ENCODE results near the gene XYLT1. TPM values are rescaled to one million over a fixed set of nuclear protein-coding genes. Genes with fewer than 3 reads are reported as not detected.

The XYLT1 gene
- total and polyA plus RNA-seq, 2 of the 13 experiments (the other 11 are each of a cell fraction or from before 2014, with no cell fraction given): not detected

DNA sequence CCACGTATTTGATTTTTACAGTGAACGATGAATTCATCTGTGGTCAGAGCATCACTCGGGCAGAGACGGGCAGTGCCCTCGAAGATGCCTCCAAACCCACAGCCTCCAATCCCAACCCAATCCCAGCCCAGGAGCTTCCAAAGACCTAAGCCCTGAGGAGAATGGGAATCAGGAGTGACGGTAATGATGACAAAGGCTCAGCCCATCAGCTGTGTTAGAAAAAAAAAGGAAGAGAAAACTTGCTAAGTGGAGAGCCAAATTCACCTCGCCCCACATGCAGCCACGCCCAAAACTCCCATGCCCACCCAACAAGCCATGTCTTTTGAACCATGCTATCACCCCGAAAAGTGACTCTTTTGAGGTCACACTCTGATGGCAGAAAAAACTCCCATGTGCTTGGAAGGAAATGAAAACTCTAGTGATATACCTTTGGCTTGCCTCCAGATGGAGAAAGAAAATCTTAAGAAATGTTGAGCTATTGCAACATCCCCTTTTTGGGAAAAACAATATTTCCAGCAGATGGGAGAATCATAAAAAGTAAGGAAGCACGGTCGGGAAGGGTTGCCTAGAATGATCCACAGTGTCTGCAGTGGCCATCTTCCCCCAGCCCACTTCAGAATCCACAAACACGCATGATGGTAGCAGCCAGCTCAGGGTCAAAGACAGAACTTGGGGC is 37.7 kb downstream of the XYLT1 start:
- no peak for ATAC-seq
- no peaks in the 10 kb centered on the region for H4K20me1 ChIP-seq (ENCODE audit: insufficient read depth, low read length)
- peaks cover 2 to 25% of the 10 kb centered on the region in 2 experiments; a peak in 3 of 5 replicates for H3K27me3 ChIP-seq (ENCODE audit: control insufficient read depth in 1 of 2, insufficient read depth in 2 of 2, low read length in 2 of 2)

DNA sequence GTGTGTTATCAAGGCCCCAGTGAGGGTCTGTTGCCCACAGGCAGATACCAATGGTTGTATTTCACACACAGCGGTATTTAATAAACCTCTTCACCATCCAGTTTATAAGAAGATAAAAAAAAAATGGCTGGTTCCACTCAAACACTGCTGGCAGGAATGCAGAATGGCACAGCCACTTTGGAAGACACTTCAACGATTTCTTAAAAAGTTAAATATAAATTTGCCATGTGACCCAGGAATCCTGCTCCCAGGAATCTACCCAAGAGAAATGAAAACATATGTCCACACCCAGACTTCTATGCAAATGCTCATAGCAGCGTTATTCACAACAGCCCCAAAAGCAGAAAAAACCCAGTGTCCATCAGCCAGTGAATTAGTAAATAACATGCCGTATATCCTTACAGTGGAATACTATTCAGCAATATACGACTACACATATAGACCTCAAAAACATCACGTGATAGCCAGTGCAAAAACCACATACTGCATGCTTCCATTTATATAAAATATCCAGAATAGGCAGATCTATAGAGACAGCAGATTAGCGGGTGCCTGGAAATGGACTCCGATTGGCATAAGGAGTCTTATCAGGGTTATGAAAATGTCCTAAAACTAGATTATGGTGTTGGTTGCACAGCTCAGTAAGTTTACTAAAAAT is 38.7 kb downstream of the XYLT1 start:
- H3K9me3 ChIP-seq (ENCODE audit: low read length): no peaks in the 10 kb centered on the region
- no TSS peak for BruUV-seq (replicated peaks)
- no peaks in the 10 kb centered on the region for H4K20me1 ChIP-seq (ENCODE audit: insufficient read depth, low read length)
- no peak for FAIRE-seq
- intact Hi-C loops (cut with micrococcal nuclease; ENCODE audit: unreplicated experiment): no loop called here
- ChIA-PET CTCF (ENCODE audit: low intra/inter-chr PET ratio, low total read pairs) (no interaction called here), POLR2A (no interaction called here)
- TF ChIP-seq ZNF614 (CRISPR knock-in tag; IDR thresholded peaks at IDR 0.05; ENCODE audit: borderline replicate concordance) (no peak), ZNF251 (CRISPR knock-in tag; IDR thresholded peaks at IDR 0.05) (no peak), SIN3B (IDR thresholded peaks at IDR 0.05; ENCODE audit: low read length) (no peak), RAD51 (IDR thresholded peaks at IDR 0.05; ENCODE audit: borderline replicate concordance) (peak; percentile 67; the same call in 1 of the 2 replicates), ZNF333 (CRISPR knock-in tag; IDR thresholded peaks at IDR 0.05; ENCODE audit: borderline replicate concordance) (no peak), ZBTB3 (CRISPR knock-in tag; IDR thresholded peaks at IDR 0.05; ENCODE audit: borderline replicate concordance, low read depth) (no peak), ZSCAN9 (CRISPR knock-in tag; IDR thresholded peaks at IDR 0.05; ENCODE audit: borderline replicate concordance) (no peak), ZNF839 (CRISPR knock-in tag; IDR thresholded peaks at IDR 0.05; ENCODE audit: borderline replicate concordance) (no peak)
- no peak overlapping the region for H2AFZ ChIP-seq (ENCODE audit: low read length)
- H3K4me2 ChIP-seq (ENCODE audit: low read depth, low read length): no peak overlapping the region
- ATAC-seq: no peak
- WGBS (ENCODE audit: low lambda C conversion rate): 33% methylated on average over 8 of the region's 8 CpGs
- H3K27ac ChIP-seq (ENCODE audit: extremely low read length, insufficient read depth, low read length): no peak overlapping the region
- no peak overlapping the region for H3K4me3 ChIP-seq (replicated peaks in 1 of 3; ENCODE audit: insufficient read depth in 1 of 3, low read depth in 2 of 3, low read length in 3 of 3)
- no peak for DNase-seq (ENCODE audit: low spot score)
- no peaks in the 10 kb centered on the region for H3K79me2 ChIP-seq (ENCODE audit: insufficient read depth, low read length)
- in situ Hi-C loops (cut with HindIII; ENCODE audit: extremely low pct_ligation_motif_present, low pct_unique_long_range_greater_than_20kb): no loop called here
- peaks cover 2 to 18% of the 10 kb centered on the region in 2 experiments; a peak in 2 of 5 replicates for H3K27me3 ChIP-seq (ENCODE audit: control insufficient read depth in 1 of 2, insufficient read depth in 2 of 2, low read length in 2 of 2)
- no peak overlapping the region for H3K9ac ChIP-seq (ENCODE audit: insufficient read depth, low read depth, low read length)
- H3K36me3 ChIP-seq (replicated peaks in 1 of 2; ENCODE audit: control insufficient read depth in 1 of 2, insufficient read depth in 2 of 2, low read length in 2 of 2): no peaks in the 10 kb centered on the region
- no peaks in the 10 kb centered on the region for H3K4me1 ChIP-seq (ENCODE audit: insufficient read depth, low read length)

More for the DNA sequence above, 37.7 kb downstream of the XYLT1 start:
- ChIA-PET CTCF (ENCODE audit: low intra/inter-chr PET ratio, low total read pairs) (no interaction called here), POLR2A (no interaction called here)
- no peak overlapping the region for H3K27ac ChIP-seq (ENCODE audit: extremely low read length, insufficient read depth, low read length)
- no peaks in the 10 kb centered on the region for H3K9me3 ChIP-seq (ENCODE audit: low read length)
- no peak overlapping the region for H2AFZ ChIP-seq (ENCODE audit: low read length)
- WGBS (ENCODE audit: low lambda C conversion rate): 14% methylated on average over 12 of the region's 12 CpGs
- H3K36me3 ChIP-seq (replicated peaks in 1 of 2; ENCODE audit: control insufficient read depth in 1 of 2, insufficient read depth in 2 of 2, low read length in 2 of 2): no peaks in the 10 kb centered on the region
- BruUV-seq (replicated peaks): no TSS peak
- no peak overlapping the region for H3K4me3 ChIP-seq (replicated peaks in 1 of 3; ENCODE audit: insufficient read depth in 1 of 3, low read depth in 2 of 3, low read length in 3 of 3)
- FAIRE-seq (no peak), DNase-seq (ENCODE audit: low spot score) (no peak)
- no peak overlapping the region for H3K9ac ChIP-seq (ENCODE audit: insufficient read depth, low read depth, low read length)
- in situ Hi-C loops (cut with HindIII; ENCODE audit: extremely low pct_ligation_motif_present, low pct_unique_long_range_greater_than_20kb) (no loop called here), intact Hi-C loops (cut with micrococcal nuclease; ENCODE audit: unreplicated experiment) (no loop called here)
- TF ChIP-seq CEBPB (IDR thresholded peaks at IDR 0.05; ENCODE audit: borderline replicate concordance, low read depth, low read length) (peak; percentile 75), RXRB (CRISPR knock-in tag; IDR thresholded peaks at IDR 0.05; ENCODE audit: borderline replicate concordance) (no peak)
- H3K4me1 ChIP-seq (ENCODE audit: insufficient read depth, low read length): no peaks in the 10 kb centered on the region
- H3K79me2 ChIP-seq (ENCODE audit: insufficient read depth, low read length): no peaks in the 10 kb centered on the region
- H3K4me2 ChIP-seq (ENCODE audit: low read depth, low read length): no peak overlapping the region

Measured in HepG2 (cell line).